Stimulated activated CD8-positive, alpha-beta memory T cell treated with anti-CD3 and anti-CD28 coated beads, Interleukin-15, amount 100 ng/mL, for 24 hours (primary cell): ENCODE measurements around the gene SEMA6B.

Experiments
- DNase-seq: peaks from one replicate; pipeline ENCODE4 v3.0.0-alpha.2; 2020; ENCODE audit warnings: low read depth

The SEMA6B gene

GRCh38 chr19:4525563-4526002 lies 33.9 kb downstream of the SEMA6B start:
- no peak for DNase-seq

- peak; percentile 40 for DNase-seq
Observed at GRCh38 chr19:4524808-4525562, 34.5 kb downstream of the SEMA6B start.

GRCh38 chr19:4523306-4524110 lies 36.0 kb downstream of the SEMA6B start:
- DNase-seq = no peak

- no peak for DNase-seq
Observed at GRCh38 chr19:4522291-4523002, 37.0 kb downstream of the SEMA6B start.

GRCh38 chr19:4521888-4522242 lies 37.6 kb downstream of the SEMA6B start:
- no peak for DNase-seq

- no peak for DNase-seq
Observed at GRCh38 chr19:4521170-4521887, 38.2 kb downstream of the SEMA6B start.

GRCh38 chr19:4519521-4520277 lies 39.8 kb downstream of the SEMA6B start:
- DNase-seq = no peak

GRCh38 chr19:4519172-4519496 lies 40.4 kb downstream of the SEMA6B start:
- no peak for DNase-seq

- DNase-seq = no peak
Observed at GRCh38 chr19:4518345-4519171, 40.9 kb downstream of the SEMA6B start, which contains the start of gene PLIN4. TSS of gene PLIN4 (minus strand) at chr19:4518486. CDS start at chr19:4518272, 214 bp downstream.

GRCh38 chr19:4517451-4518057 lies 41.9 kb downstream of the SEMA6B start:
- no peak for DNase-seq

- no peak for DNase-seq
Observed at GRCh38 chr19:4516939-4517300, 42.6 kb downstream of the SEMA6B start.

GRCh38 chr19:4516199-4516938 lies 43.1 kb downstream of the SEMA6B start:
- DNase-seq = no peak

- no peak for DNase-seq
Observed at GRCh38 chr19:4515732-4516131, 43.8 kb downstream of the SEMA6B start.

- no peak for DNase-seq
Observed at GRCh38 chr19:4513248-4513647, 46.2 kb downstream of the SEMA6B start.

- no peak for DNase-seq
Observed at GRCh38 chr19:4512070-4512469, 47.4 kb downstream of the SEMA6B start.

- DNase-seq = no peak
Observed at GRCh38 chr19:4511300-4512054, 48.0 kb downstream of the SEMA6B start.

GRCh38 chr19:4510435-4511255 lies 48.8 kb downstream of the SEMA6B start:
- no peak for DNase-seq

- DNase-seq = no peak
Observed at GRCh38 chr19:4508698-4509097, 50.8 kb downstream of the SEMA6B start.
